HepG2 (cell line): ENCODE measurements around the gene APBA3. TPM values are rescaled to one million over a fixed set of nuclear protein-coding genes. Genes with fewer than 3 reads are reported as not detected.
A peak's percentile ranks its signal among the peaks of the same experiment; 100 is the strongest.

Source experiments
- ARHGAP35 ChIP-seq: sonication (generic); formaldehyde crosslinking; IDR thresholded peaks from 2 replicates; pipeline ENCODE4 v1.9.0; 2022; ENCODE audit warnings: mild to moderate bottlenecking, inconsistent platforms, moderate library complexity, missing genetic modification reagents, borderline replicate concordance
- HDAC2 ChIP-seq: sonication (generic); formaldehyde crosslinking; IDR thresholded peaks from 2 replicates; pipeline ENCODE4 v1.4.0; 2020; ENCODE audit warnings: missing genetic modification reagents
- MTF2 ChIP-seq: sonication (generic); formaldehyde crosslinking; IDR thresholded peaks from 2 replicates; pipeline ENCODE4 v1.5.0; 2020; ENCODE audit warnings: missing genetic modification reagents, borderline replicate concordance
- RFX3 ChIP-seq: IDR thresholded peaks from 2 replicates; pipeline ENCODE4 v1.6.1; 2016; ENCODE audit warnings: missing biosample characterization, missing genetic modification reagents
- TRIM24 ChIP-seq: sonication (generic); formaldehyde crosslinking; IDR thresholded peaks from 2 replicates; pipeline ENCODE4 v1.8.0; 2022; ENCODE audit warnings: mild to moderate bottlenecking, missing genetic modification reagents
- TSC22D2 ChIP-seq: sonication (generic); formaldehyde crosslinking; IDR thresholded peaks from 2 replicates; pipeline ENCODE4 v1.5.1; 2020; ENCODE audit warnings: missing genetic modification reagents, mild to moderate bottlenecking, borderline replicate concordance
- ZNF136 ChIP-seq: sonication (generic); formaldehyde crosslinking; IDR thresholded peaks from 2 replicates; pipeline ENCODE4 v1.8.1; 2022; ENCODE audit warnings: low read depth, mild to moderate bottlenecking, moderate library complexity, missing genetic modification reagents
- ZNF205 ChIP-seq: IDR thresholded peaks from 2 replicates; pipeline ENCODE4 v1.6.1; 2018; ENCODE audit warnings: missing biosample characterization, missing genetic modification reagents
- ZNF605 ChIP-seq: sonication (generic); formaldehyde crosslinking; IDR thresholded peaks from 2 replicates; pipeline ENCODE4 v1.8.0; 2022; ENCODE audit warnings: mild to moderate bottlenecking, missing genetic modification reagents
- ZNF615 ChIP-seq: sonication (generic); formaldehyde crosslinking; IDR thresholded peaks from 2 replicates; pipeline ENCODE4 v1.5.0; 2020; ENCODE audit warnings: mild to moderate bottlenecking, missing genetic modification reagents, borderline replicate concordance
- ZNF652 ChIP-seq: IDR thresholded peaks from 2 replicates; pipeline ENCODE4 v1.6.1; 2016; ENCODE audit warnings: low read depth, borderline replicate concordance
- ZNF883 ChIP-seq: sonication (generic); formaldehyde crosslinking; IDR thresholded peaks from 2 replicates; pipeline ENCODE4 v1.5.1; 2020; ENCODE audit warnings: mild to moderate bottlenecking, missing genetic modification reagents; ENCODE audit errors: not compliant biosample characterization
- ZSCAN25 ChIP-seq: sonication (generic); formaldehyde crosslinking; IDR thresholded peaks from 2 replicates; pipeline ENCODE4 v1.8.0; 2022; ENCODE audit warnings: mild to moderate bottlenecking, missing genetic modification reagents
- ZSCAN29 ChIP-seq: sonication (generic); formaldehyde crosslinking; conservative IDR thresholded peaks from 2 replicates; pipeline ENCODE4 v1.4.0; 2020; ENCODE audit warnings: mild to moderate bottlenecking, missing genetic modification reagents
- polyA plus RNA-seq, 8 experiments: library from polyadenylated mRNA; depleted of rRNA in 3 of 8; stranded (reverse) in 7 of 8; unstranded in 1 of 8; fragments of >200 nt; fragmentation: Illumina TruSeq in 4 of 8; extraction: Trizol in 4 of 8; gene quantifications; 2 replicates each; pipeline versions ENCODE4 v1.2.1 to v1.2.3, GENCODE V29; 2011 to 2016; ENCODE audit warnings: low read depth in 4 of 8, missing spikeins in 1 of 8, mixed read lengths in 1 of 8; ENCODE audit not compliant: insufficient read depth in 1 of 8
- total RNA-seq, 5 experiments: library from RNA; depleted of rRNA; stranded (reverse); fragments of >200 nt; fragmentation: Illumina TruSeq; extraction: Trizol; gene quantifications; 2 replicates each; pipeline ENCODE4 v1.2.3, GENCODE V29; 2016; ENCODE audit warnings: low read depth in 1 of 5
- TF ChIP-seq, protein P1 (sequence below): sonication (generic); formaldehyde crosslinking; IDR thresholded peaks from 2 replicates; pipeline ENCODE4 v1.4.0; 2020; ENCODE audit warnings: mild to moderate bottlenecking, missing genetic modification reagents
- TF ChIP-seq, protein P2 (sequence below): sonication (generic); formaldehyde crosslinking; conservative IDR thresholded peaks from 2 replicates; pipeline ENCODE4 v1.8.0; 2022; ENCODE audit warnings: missing genetic modification reagents
- TF ChIP-seq, protein P3 (sequence below): IDR thresholded peaks from 2 replicates; pipeline ENCODE4 v1.4.0; 2020; ENCODE audit warnings: mild to moderate bottlenecking, missing genetic modification reagents
- TF ChIP-seq, protein P4 (sequence below): sonication (generic); formaldehyde crosslinking; IDR thresholded peaks from 2 replicates; pipeline ENCODE4 v1.9.0; 2021; ENCODE audit warnings: missing genetic modification reagents, borderline replicate concordance

APBA3 gene
- total and polyA plus RNA-seq, 2 of the 13 experiments (the other 11 are each of a cell fraction or from before 2014, with no cell fraction given) = 14.2 to 14.3 TPM

DNA sequence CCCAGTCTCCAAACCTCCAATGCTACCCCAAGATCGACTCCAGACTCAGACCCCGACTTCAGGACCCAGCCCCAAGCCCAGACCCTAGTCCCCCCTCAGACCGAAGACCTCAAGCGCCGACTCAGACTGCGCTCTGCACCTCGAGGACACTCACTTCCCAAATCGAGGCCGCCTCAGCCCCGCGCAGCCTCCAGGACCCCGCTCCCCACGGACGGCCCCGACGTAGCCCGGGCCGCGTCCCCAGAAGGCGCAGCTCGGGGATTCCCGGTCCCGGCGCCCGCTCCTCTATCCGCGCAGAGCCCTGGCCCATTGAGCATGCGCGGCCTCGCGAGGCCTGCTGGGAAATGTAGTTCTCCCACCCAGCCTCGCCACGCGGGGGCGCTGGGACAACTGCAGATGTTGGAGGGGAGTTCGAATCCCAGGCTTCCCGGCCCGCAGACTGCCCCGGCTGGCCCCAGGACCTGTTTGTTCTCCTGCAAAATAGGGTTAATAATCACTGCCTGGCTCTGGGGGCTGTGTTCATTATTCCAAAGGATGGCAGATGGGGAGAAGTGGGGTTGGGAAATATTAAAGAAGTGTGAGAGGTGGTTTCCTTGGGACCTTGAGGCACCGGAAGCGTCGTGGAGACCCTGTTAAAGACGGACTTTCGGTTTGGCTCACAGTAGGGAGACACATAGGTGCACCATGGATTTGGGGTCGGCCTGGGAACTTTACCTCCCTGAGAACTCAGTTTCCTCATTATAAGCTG, at the start of gene APBA3 (continued):
- TF ChIP-seq, protein P1, sequence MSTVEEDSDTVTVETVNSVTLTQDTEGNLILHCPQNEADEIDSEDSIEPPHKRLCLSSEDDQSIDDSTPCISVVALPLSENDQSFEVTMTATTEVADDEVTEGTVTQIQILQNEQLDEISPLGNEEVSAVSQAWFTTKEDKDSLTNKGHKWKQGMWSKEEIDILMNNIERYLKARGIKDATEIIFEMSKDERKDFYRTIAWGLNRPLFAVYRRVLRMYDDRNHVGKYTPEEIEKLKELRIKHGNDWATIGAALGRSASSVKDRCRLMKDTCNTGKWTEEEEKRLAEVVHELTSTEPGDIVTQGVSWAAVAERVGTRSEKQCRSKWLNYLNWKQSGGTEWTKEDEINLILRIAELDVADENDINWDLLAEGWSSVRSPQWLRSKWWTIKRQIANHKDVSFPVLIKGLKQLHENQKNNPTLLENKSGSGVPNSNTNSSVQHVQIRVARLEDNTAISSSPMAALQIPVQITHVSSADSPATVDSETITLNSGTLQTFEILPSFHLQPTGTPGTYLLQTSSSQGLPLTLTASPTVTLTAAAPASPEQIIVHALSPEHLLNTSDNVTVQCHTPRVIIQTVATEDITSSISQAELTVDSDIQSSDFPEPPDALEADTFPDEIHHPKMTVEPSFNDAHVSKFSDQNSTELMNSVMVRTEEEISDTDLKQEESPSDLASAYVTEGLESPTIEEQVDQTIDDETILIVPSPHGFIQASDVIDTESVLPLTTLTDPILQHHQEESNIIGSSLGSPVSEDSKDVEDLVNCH (CRISPR knock-in tag) = no peak
- TF ChIP-seq ZNF615 (CRISPR knock-in tag) (no peak), ZNF136 (CRISPR knock-in tag) (0 out of 2 replicates have a peak, but pooled peaks have one; percentile 13), RFX3 (no peak), ARHGAP35 (CRISPR knock-in tag) (no peak), ZNF883 (CRISPR knock-in tag) (peak; percentile 57), ZNF652 (CRISPR knock-in tag) (peak; percentile 72; the same call in 1 of the 2 replicates), ZSCAN25 (CRISPR knock-in tag) (no peak), MTF2 (CRISPR knock-in tag) (no peak), ZSCAN29 (CRISPR knock-in tag) (no peak), HDAC2 (CRISPR knock-in tag) (peak; percentile 76), TSC22D2 (CRISPR knock-in tag) (no peak), ZNF605 (CRISPR knock-in tag) (peak; percentile 63; the same call in 1 of the 2 replicates), TRIM24 (CRISPR knock-in tag) (no peak), ZNF205 (no peak)
- TF ChIP-seq, protein P2, sequence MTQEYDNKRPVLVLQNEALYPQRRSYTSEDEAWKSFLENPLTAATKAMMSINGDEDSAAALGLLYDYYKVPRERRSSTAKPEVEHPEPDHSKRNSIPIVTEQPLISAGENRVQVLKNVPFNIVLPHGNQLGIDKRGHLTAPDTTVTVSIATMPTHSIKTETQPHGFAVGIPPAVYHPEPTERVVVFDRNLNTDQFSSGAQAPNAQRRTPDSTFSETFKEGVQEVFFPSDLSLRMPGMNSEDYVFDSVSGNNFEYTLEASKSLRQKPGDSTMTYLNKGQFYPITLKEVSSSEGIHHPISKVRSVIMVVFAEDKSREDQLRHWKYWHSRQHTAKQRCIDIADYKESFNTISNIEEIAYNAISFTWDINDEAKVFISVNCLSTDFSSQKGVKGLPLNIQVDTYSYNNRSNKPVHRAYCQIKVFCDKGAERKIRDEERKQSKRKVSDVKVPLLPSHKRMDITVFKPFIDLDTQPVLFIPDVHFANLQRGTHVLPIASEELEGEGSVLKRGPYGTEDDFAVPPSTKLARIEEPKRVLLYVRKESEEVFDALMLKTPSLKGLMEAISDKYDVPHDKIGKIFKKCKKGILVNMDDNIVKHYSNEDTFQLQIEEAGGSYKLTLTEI (CRISPR knock-in tag) = no peak
- TF ChIP-seq, protein P3, sequence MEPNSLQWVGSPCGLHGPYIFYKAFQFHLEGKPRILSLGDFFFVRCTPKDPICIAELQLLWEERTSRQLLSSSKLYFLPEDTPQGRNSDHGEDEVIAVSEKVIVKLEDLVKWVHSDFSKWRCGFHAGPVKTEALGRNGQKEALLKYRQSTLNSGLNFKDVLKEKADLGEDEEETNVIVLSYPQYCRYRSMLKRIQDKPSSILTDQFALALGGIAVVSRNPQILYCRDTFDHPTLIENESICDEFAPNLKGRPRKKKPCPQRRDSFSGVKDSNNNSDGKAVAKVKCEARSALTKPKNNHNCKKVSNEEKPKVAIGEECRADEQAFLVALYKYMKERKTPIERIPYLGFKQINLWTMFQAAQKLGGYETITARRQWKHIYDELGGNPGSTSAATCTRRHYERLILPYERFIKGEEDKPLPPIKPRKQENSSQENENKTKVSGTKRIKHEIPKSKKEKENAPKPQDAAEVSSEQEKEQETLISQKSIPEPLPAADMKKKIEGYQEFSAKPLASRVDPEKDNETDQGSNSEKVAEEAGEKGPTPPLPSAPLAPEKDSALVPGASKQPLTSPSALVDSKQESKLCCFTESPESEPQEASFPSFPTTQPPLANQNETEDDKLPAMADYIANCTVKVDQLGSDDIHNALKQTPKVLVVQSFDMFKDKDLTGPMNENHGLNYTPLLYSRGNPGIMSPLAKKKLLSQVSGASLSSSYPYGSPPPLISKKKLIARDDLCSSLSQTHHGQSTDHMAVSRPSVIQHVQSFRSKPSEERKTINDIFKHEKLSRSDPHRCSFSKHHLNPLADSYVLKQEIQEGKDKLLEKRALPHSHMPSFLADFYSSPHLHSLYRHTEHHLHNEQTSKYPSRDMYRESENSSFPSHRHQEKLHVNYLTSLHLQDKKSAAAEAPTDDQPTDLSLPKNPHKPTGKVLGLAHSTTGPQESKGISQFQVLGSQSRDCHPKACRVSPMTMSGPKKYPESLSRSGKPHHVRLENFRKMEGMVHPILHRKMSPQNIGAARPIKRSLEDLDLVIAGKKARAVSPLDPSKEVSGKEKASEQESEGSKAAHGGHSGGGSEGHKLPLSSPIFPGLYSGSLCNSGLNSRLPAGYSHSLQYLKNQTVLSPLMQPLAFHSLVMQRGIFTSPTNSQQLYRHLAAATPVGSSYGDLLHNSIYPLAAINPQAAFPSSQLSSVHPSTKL (CRISPR knock-in tag) = peak; percentile 25; the same call in 1 of the 2 replicates
- TF ChIP-seq, protein P4, sequence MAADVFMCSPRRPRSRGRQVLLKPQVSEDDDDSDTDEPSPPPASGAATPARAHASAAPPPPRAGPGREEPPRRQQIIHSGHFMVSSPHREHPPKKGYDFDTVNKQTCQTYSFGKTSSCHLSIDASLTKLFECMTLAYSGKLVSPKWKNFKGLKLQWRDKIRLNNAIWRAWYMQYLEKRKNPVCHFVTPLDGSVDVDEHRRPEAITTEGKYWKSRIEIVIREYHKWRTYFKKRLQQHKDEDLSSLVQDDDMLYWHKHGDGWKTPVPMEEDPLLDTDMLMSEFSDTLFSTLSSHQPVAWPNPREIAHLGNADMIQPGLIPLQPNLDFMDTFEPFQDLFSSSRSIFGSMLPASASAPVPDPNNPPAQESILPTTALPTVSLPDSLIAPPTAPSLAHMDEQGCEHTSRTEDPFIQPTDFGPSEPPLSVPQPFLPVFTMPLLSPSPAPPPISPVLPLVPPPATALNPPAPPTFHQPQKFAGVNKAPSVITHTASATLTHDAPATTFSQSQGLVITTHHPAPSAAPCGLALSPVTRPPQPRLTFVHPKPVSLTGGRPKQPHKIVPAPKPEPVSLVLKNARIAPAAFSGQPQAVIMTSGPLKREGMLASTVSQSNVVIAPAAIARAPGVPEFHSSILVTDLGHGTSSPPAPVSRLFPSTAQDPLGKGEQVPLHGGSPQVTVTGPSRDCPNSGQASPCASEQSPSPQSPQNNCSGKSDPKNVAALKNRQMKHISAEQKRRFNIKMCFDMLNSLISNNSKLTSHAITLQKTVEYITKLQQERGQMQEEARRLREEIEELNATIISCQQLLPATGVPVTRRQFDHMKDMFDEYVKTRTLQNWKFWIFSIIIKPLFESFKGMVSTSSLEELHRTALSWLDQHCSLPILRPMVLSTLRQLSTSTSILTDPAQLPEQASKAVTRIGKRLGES = no peak
